ENCODE results near the gene VCL.

DNA sequence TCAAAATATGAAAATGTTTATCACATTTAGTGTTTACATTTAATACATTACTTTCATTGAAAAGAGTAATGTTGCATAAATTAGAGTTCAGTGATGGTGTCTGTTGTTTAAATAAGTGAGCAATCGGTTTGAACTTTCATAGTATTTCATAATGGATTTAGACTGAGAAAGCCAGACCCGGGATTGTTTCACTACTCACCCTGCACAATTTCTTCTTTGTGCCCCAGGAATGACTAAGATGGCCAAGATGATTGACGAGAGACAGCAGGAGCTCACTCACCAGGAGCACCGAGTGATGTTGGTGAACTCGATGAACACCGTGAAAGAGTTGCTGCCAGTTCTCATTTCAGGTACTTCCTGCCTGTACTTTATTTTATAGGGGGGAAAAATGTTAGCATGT, 74.6 kb downstream of the VCL start:
- TF ChIP-seq EP300 (IDR thresholded peaks at IDR 0.05) (no peak), POLR2A (IDR thresholded peaks at IDR 0.05) (no peak)
- TF ChIP-seq, protein P1, sequence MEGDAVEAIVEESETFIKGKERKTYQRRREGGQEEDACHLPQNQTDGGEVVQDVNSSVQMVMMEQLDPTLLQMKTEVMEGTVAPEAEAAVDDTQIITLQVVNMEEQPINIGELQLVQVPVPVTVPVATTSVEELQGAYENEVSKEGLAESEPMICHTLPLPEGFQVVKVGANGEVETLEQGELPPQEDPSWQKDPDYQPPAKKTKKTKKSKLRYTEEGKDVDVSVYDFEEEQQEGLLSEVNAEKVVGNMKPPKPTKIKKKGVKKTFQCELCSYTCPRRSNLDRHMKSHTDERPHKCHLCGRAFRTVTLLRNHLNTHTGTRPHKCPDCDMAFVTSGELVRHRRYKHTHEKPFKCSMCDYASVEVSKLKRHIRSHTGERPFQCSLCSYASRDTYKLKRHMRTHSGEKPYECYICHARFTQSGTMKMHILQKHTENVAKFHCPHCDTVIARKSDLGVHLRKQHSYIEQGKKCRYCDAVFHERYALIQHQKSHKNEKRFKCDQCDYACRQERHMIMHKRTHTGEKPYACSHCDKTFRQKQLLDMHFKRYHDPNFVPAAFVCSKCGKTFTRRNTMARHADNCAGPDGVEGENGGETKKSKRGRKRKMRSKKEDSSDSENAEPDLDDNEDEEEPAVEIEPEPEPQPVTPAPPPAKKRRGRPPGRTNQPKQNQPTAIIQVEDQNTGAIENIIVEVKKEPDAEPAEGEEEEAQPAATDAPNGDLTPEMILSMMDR (IDR thresholded peaks at IDR 0.05) = no peak

Data from suprapubic skin (tissue), 3 donors.